Ascending aorta (tissue), 2 donors: ENCODE data around the gene RAF1. TPM values are rescaled to one million over a fixed set of nuclear protein-coding genes. Genes with fewer than 3 reads are reported as not detected.
"Not testable (repeated sequence)": the region's sequence is repeated elsewhere in the genome, so short reads cannot be mapped to it uniquely, and the experiment has no call there.

Experiments
- DNase-seq, 2 donors: peaks; one replicate each; pipeline ENCODE4 v3.0.0-alpha.2; 2019; ENCODE audit warnings: low spot score in 2 of 2
- H3K27ac ChIP-seq, 2 donors: fragments of 200-600 bp; sonication (generic); one replicate each; pipeline ENCODE4 v1.5.1; 2016 to 2017; ENCODE audit warnings: mild to moderate bottlenecking in 1 of 2
- H3K27me3 ChIP-seq: fragments of 200-600 bp; sonication (generic); one replicate; pipeline ENCODE4 v1.5.1; 2017
- H3K36me3 ChIP-seq, 2 donors: fragments of 200-600 bp; sonication (generic); one replicate each; pipeline ENCODE4 v1.5.1; 2016
- H3K4me1 ChIP-seq, 2 donors: fragments of 200-600 bp; sonication (generic); one replicate each; pipeline ENCODE4 v1.5.1; 2016 to 2017; ENCODE audit warnings: mild to moderate bottlenecking in 1 of 2
- H3K4me3 ChIP-seq, 2 donors: fragments of 200-600 bp; sonication (generic); one replicate each; pipeline ENCODE4 v1.5.1; 2016 to 2017; ENCODE audit warnings: mild to moderate bottlenecking in 1 of 2
- H3K9me3 ChIP-seq, 2 donors: fragments of 200-600 bp; sonication (generic); one replicate each; pipeline ENCODE4 v1.5.1; 2016
- CTCF ChIP-seq, 3 experiments: fragments of 200-600 bp in 2 of 3; fragments of 450-650 bp in 1 of 3; sonication (generic) in 2 of 3; IDR thresholded peaks; one replicate each; pipeline ENCODE4 v1.5.1; 2016 to 2019; ENCODE audit warnings: antibody characterized with exemption in 3 of 3, mild to moderate bottlenecking in 1 of 3, moderate library complexity in 1 of 3
- intact Hi-C: fragments of 100-400 bp; cut with DNase I; formaldehyde crosslinking; loops from one replicate; pipeline ENCODE4 v1.15.1; 2023
- total RNA-seq: library from RNA; depleted of rRNA; stranded (reverse); fragments of >200 nt; gene quantifications from one replicate; pipeline ENCODE4 v1.1.0, GENCODE V29; 2016

RAF1 gene
- total RNA-seq, 1 donor from 2014 or later, result 103 TPM

GRCh38 chr3:12633108-12633507 is 30.8 kb downstream of the RAF1 start:
- Histone ChIP-seq H3K4me1 (peaks cover 0 to 27% of the 10 kb centered on the region in 2 donors), H3K27me3 (no peaks in the 10 kb centered on the region), H3K36me3 (peaks cover 0 to 5% of the 10 kb centered on the region in 2 donors), H3K9me3 (no peaks in the 10 kb centered on the region), H3K27ac (no peak overlapping the region), H3K4me3 (no peak overlapping the region)
- DNase-seq, result no peak
- TF ChIP-seq CTCF (IDR thresholded peaks at IDR 0.05), result no peak
- intact Hi-C loops, result no loop called here

GRCh38 chr3:12632523-12632922 is 31.4 kb downstream of the RAF1 start:
- Histone ChIP-seq H3K9me3 (no peaks in the 10 kb centered on the region), H3K36me3 (peaks cover 0 to 4% of the 10 kb centered on the region in 2 donors), H3K4me3 (no peak overlapping the region), H3K27ac (no peak overlapping the region), H3K27me3 (no peaks in the 10 kb centered on the region), H3K4me1 (peaks cover 0 to 26% of the 10 kb centered on the region in 2 donors)
- no peak for DNase-seq
- intact Hi-C loops, result no loop called here
- TF ChIP-seq CTCF (IDR thresholded peaks at IDR 0.05), result no peak

GRCh38 chr3:12630843-12631242 is 33.1 kb downstream of the RAF1 start:
- intact Hi-C loops, DNase-seq, H3K9me3 ChIP-seq, H3K36me3 ChIP-seq, H3K4me3 ChIP-seq, H3K27me3 ChIP-seq: not testable (repeated sequence)
- H3K27ac ChIP-seq, result peak overlapping the region in 1 of 2 donors; percentile 25
- peaks cover 0 to 37% of the 10 kb centered on the region in 2 donors for H3K4me1 ChIP-seq

- Histone ChIP-seq H3K4me1 (peaks cover 0 to 40% of the 10 kb centered on the region in 2 donors), H3K4me3 (no peak overlapping the region), H3K27ac (peak overlapping the region; percentile 25 to 28), H3K27me3 (no peaks in the 10 kb centered on the region), H3K9me3 (no peaks in the 10 kb centered on the region), H3K36me3 (no peaks in the 10 kb centered on the region)
- TF ChIP-seq CTCF (IDR thresholded peaks at IDR 0.05), result no peak
- intact Hi-C loops, result no loop called here
- DNase-seq, result no peak
These were observed 33.6 kb downstream of the RAF1 start for GRCh38 chr3:12630292-12630691.

GRCh38 chr3:12629560-12629959 is 34.4 kb downstream of the RAF1 start:
- Histone ChIP-seq H3K27ac (peak overlapping the region; percentile 28 to 34), H3K27me3 (no peaks in the 10 kb centered on the region), H3K4me1 (peaks cover 0 to 45% of the 10 kb centered on the region in 2 donors), H3K4me3 (no peak overlapping the region), H3K36me3 (no peaks in the 10 kb centered on the region), H3K9me3 (no peaks in the 10 kb centered on the region)
- intact Hi-C loops, result loop anchor here (5.0 kb wide), 1 partner anchor 33 kb away; the partner anchor contains the start of gene RAF1
- DNase-seq, result no peak
- no peak for TF ChIP-seq CTCF (IDR thresholded peaks at IDR 0.05)

- Histone ChIP-seq H3K27ac (peak overlapping the region; percentile 28 to 34), H3K27me3 (no peaks in the 10 kb centered on the region), H3K4me1 (peaks cover 0 to 48% of the 10 kb centered on the region in 2 donors), H3K36me3 (no peaks in the 10 kb centered on the region), H3K9me3 (no peaks in the 10 kb centered on the region), H3K4me3 (no peak overlapping the region)
- no peak for TF ChIP-seq CTCF (IDR thresholded peaks at IDR 0.05)
- intact Hi-C loops, result loop anchor here (5.0 kb wide), 1 partner anchor 33 kb away; the partner anchor contains the start of gene RAF1
- DNase-seq, result no peak
These were observed 35.1 kb downstream of the RAF1 start for GRCh38 chr3:12628813-12629212.
